HCT116 (cell line): ENCODE measurements around the gene PDE9A. TPM values are rescaled to one million over a fixed set of nuclear protein-coding genes. Genes with fewer than 3 reads are reported as not detected.

Experiments used
- ATAC-seq: fragments of 200-7000 bp; cut with Tn5 transposase; 2 replicates; pipeline ENCODE4 v1.9.1; 2020; ENCODE audit warnings: mild to moderate bottlenecking, moderate library complexity
- BruUV-seq: library from RNA; stranded (reverse); fragments of 400-500 nt; replicated peaks from 2 replicates; lab custom pipeline; 2021; lab: Mats Ljungman, UMichigan
- CTCF ChIA-PET: fragments of 300-600 bp; sonication (Branson Sonifier 250); formaldehyde crosslinking; loops from one replicate; lab custom pipeline; 2021; ENCODE audit warnings: antibody characterized with exemption; lab: Charles Lee
- POLR2A ChIA-PET: fragments of 300-600, 350-600 bp; sonication (Branson Sonifier 250); formaldehyde crosslinking; loops from one replicate; lab custom pipeline; 2021; ENCODE audit warnings: antibody characterized with exemption; lab: Charles Lee
- RAD21 ChIA-PET, 2 experiments: fragments of 300-600 bp; sonication (Branson Sonifier 250); formaldehyde crosslinking; loops; one replicate each; lab custom pipeline; 2023; ENCODE audit warnings: low total read pairs in 2 of 2; ENCODE audit not compliant: uncharacterized antibody in 2 of 2, unreplicated experiment in 2 of 2, low non-redundant PET in 1 of 2; lab: Charles Lee
- DNase-seq: peaks from one replicate; pipeline ENCODE4 v3.0.0-alpha.2; 2010; ENCODE audit warnings: low read depth, low spot score
- H2AFZ ChIP-seq: fragments of 200-600 bp; shearing (Covaris generic), sonication (generic); 2 replicates; pipeline ENCODE4 v1.6.1; 2017; ENCODE audit warnings: low read depth, mixed run types, mixed read lengths, antibody characterized with exemption, low read length; ENCODE audit not compliant: poor library complexity, severe bottlenecking
- H3K27ac ChIP-seq: 2 replicates; pipeline ENCODE4 v1.5.1; 2012; ENCODE audit warnings: low read depth, low read length
- H3K27me3 ChIP-seq: fragments of 200-600 bp; sonication (generic); 2 replicates; pipeline ENCODE4 v1.6.1; 2016; ENCODE audit warnings: mixed run types, low read length, mixed read lengths; ENCODE audit not compliant: insufficient read depth
- H3K36me3 ChIP-seq, 2 experiments: fragments of 200-500 bp in 1 of 2; fragments of 200-600 bp in 1 of 2; sonication (Bioruptor generic) in 1 of 2; sonication (generic) in 1 of 2; 2 replicates each; pipeline versions ENCODE4 v1.5.1 to v1.6.1; 2014 to 2016; ENCODE audit warnings: low read length in 2 of 2, inconsistent platforms in 1 of 2, mixed read lengths in 1 of 2, mixed run types in 1 of 2; ENCODE audit not compliant: insufficient read depth in 2 of 2, control insufficient read depth in 1 of 2
- H3K4me1 ChIP-seq, 2 experiments: fragments of 200-600 bp in 1 of 2; sonication (generic) in 1 of 2; 2 replicates each; pipeline versions ENCODE4 v1.5.1 to v1.6.1; 2012 to 2017; ENCODE audit warnings: low read length in 2 of 2, inconsistent platforms in 1 of 2, mild to moderate bottlenecking in 1 of 2, mixed read lengths in 1 of 2, mixed run types in 1 of 2, moderate library complexity in 1 of 2; ENCODE audit not compliant: insufficient read depth in 2 of 2, control insufficient read depth in 1 of 2
- H3K4me2 ChIP-seq: fragments of 200-600 bp; sonication (generic); 2 replicates; pipeline ENCODE4 v1.6.1; 2017; ENCODE audit warnings: mixed run types, low read length, mixed read lengths
- H3K4me3 ChIP-seq, 2 experiments: fragments of 200-600 bp in 1 of 2; sonication (generic) in 1 of 2; replicated peaks in 1 of 2; 2 replicates each; pipeline ENCODE4 v1.5.1; 2011 to 2016; ENCODE audit warnings: low read length in 2 of 2, control low read depth in 1 of 2, low read depth in 1 of 2, mild to moderate bottlenecking in 1 of 2, mixed read lengths in 1 of 2, mixed run types in 1 of 2
- H3K79me2 ChIP-seq: fragments of 200-600 bp; sonication (generic); 2 replicates; pipeline ENCODE4 v1.6.1; 2017; ENCODE audit warnings: mild to moderate bottlenecking, mixed run types, low read length, moderate library complexity, mixed read lengths; ENCODE audit not compliant: insufficient read depth
- H3K9ac ChIP-seq: fragments of 200-600 bp; sonication (generic); 2 replicates; pipeline ENCODE4 v1.6.1; 2016; ENCODE audit warnings: low read length, mixed read lengths
- H3K9me2 ChIP-seq: fragments of 200-600 bp; sonication (generic), shearing (Covaris generic); 2 replicates; pipeline ENCODE4 v1.6.1; 2017; ENCODE audit warnings: mixed run types, mild to moderate bottlenecking, moderate library complexity; ENCODE audit not compliant: insufficient read depth
- H3K9me3 ChIP-seq, 2 experiments: fragments of 200-500 bp in 1 of 2; fragments of 200-600 bp in 1 of 2; sonication (Bioruptor generic) in 1 of 2; sonication (generic) in 1 of 2; 2 replicates each; pipeline ENCODE4 v1.6.1; 2014 to 2017; ENCODE audit warnings: low read length in 2 of 2, mixed read lengths in 2 of 2, inconsistent platforms in 1 of 2, low read depth in 1 of 2, mild to moderate bottlenecking in 1 of 2, mixed run types in 1 of 2, moderate library complexity in 1 of 2; ENCODE audit not compliant: control insufficient read depth in 1 of 2, insufficient read depth in 1 of 2
- H4K20me1 ChIP-seq: fragments of 200-600 bp; sonication (generic), shearing (Covaris generic); 2 replicates; pipeline ENCODE4 v1.6.1; 2017; ENCODE audit warnings: mixed run types, mild to moderate bottlenecking, moderate library complexity; ENCODE audit not compliant: insufficient read depth
- ATF3 ChIP-seq: IDR thresholded peaks from 2 replicates; pipeline ENCODE4 v1.6.1; 2012
- CBX3 ChIP-seq: IDR thresholded peaks from 2 replicates; pipeline ENCODE4 v1.6.1; 2012; ENCODE audit warnings: low read depth
- CEBPB ChIP-seq: IDR thresholded peaks from 2 replicates; pipeline ENCODE4 v1.6.1; 2012; ENCODE audit warnings: low read depth
- CTCF ChIP-seq, 3 experiments: fragments of 200-600 bp in 1 of 3; sonication (generic) in 1 of 3; IDR thresholded peaks in 2 of 3; conservative IDR thresholded peaks in 1 of 3; 2 replicates each; pipeline ENCODE4 v1.5.1; 2012 to 2017; ENCODE audit warnings: low read depth in 2 of 3, low read length in 2 of 3, antibody characterized with exemption in 1 of 3, borderline replicate concordance in 1 of 3, control low read depth in 1 of 3, mild to moderate bottlenecking in 1 of 3, mixed read lengths in 1 of 3, mixed run types in 1 of 3, moderate library complexity in 1 of 3; ENCODE audit not compliant: insufficient read depth in 1 of 3
- EGR1 ChIP-seq: IDR thresholded peaks from 2 replicates; pipeline ENCODE4 v1.6.1; 2012; ENCODE audit warnings: low read depth
- ELF1 ChIP-seq: IDR thresholded peaks from 2 replicates; pipeline ENCODE4 v1.6.1; 2012; ENCODE audit warnings: low read depth, borderline replicate concordance
- FOSL1 ChIP-seq: IDR thresholded peaks from 2 replicates; pipeline ENCODE4 v1.6.1; 2012; ENCODE audit warnings: low read depth
- JUND ChIP-seq: IDR thresholded peaks from 2 replicates; pipeline ENCODE4 v1.6.1; 2012
- POLR2A ChIP-seq: IDR thresholded peaks from 2 replicates; pipeline ENCODE4 v1.7.0; 2011; ENCODE audit warnings: borderline replicate concordance; ENCODE audit not compliant: insufficient read depth, insufficient read length; ENCODE audit errors: extremely low read depth
- RAD21 ChIP-seq: IDR thresholded peaks from 2 replicates; pipeline ENCODE4 v1.6.1; 2012; ENCODE audit warnings: low read depth, mild to moderate bottlenecking
- SP1 ChIP-seq: IDR thresholded peaks from 2 replicates; pipeline ENCODE4 v1.6.1; 2012; ENCODE audit warnings: low read depth
- SRF ChIP-seq: IDR thresholded peaks from 2 replicates; pipeline ENCODE4 v1.6.1; 2012; ENCODE audit warnings: low read depth
- ZBTB33 ChIP-seq: IDR thresholded peaks from 2 replicates; pipeline ENCODE4 v1.6.1; 2011; ENCODE audit warnings: mild to moderate bottlenecking, low read length, moderate library complexity; ENCODE audit not compliant: insufficient replicate concordance; ENCODE audit errors: extremely low read depth
- ZFX ChIP-seq: fragments of 450-650 bp; IDR thresholded peaks from 2 replicates; pipeline ENCODE4 v1.6.1; 2017
- intact Hi-C: fragments of 100-400 bp; cut with micrococcal nuclease; formaldehyde crosslinking; loops from 2 replicates; pipeline ENCODE4 v1.10.0; 2022
- total RNA-seq: library from RNA; stranded (reverse); gene quantifications from one replicate; pipeline ENCODE4 v1.2.1, GENCODE V29; 2021; ENCODE audit not compliant: unreplicated experiment

The PDE9A gene
- total RNA-seq, 1 experiment from 2014 or later, result 31.4 TPM

- H3K9ac ChIP-seq, result no peak overlapping the region
- TF ChIP-seq RAD21, result no peak
- TF ChIP-seq ELF1, result no peak
- TF ChIP-seq SRF, result no peak
- no peak for TF ChIP-seq ZFX
- TF ChIP-seq CEBPB, result no peak
- no peak for TF ChIP-seq SP1
- TF ChIP-seq, all 23 proteins: peak for 0
- Histone ChIP-seq H2AFZ (no peak overlapping the region), H3K4me1 (no peaks in the 10 kb centered on the region), H3K4me3 (no peak overlapping the region), H3K79me2 (no peaks in the 10 kb centered on the region), H3K27ac (no peak overlapping the region), H3K36me3 (peaks cover 9 to 12% of the 10 kb centered on the region in 2 experiments), H3K9me2 (no peaks in the 10 kb centered on the region), H3K27me3 (no peaks in the 10 kb centered on the region), H4K20me1 (no peaks in the 10 kb centered on the region), H3K4me2 (no peak overlapping the region), H3K9me3 (no peaks in the 10 kb centered on the region)
- POLR2A ChIA-PET, result no interaction called here
- ATAC-seq (no peak), DNase-seq (no peak)
- RAD21 ChIA-PET, result no interaction called here
- CTCF ChIA-PET, result no interaction called here
- BruUV-seq, result no TSS peak
- intact Hi-C loops, result no loop called here
These were observed 116.6 kb downstream of the PDE9A start for GRCh38 chr21:42769820-42770716.

GRCh38 chr21:42770717-42771502 lies 117.5 kb downstream of the PDE9A start:
- BruUV-seq, result no TSS peak
- peaks cover 9 to 12% of the 10 kb centered on the region in 2 experiments for H3K36me3 ChIP-seq
- CTCF ChIA-PET, result no interaction called here
- no peak overlapping the region for H3K4me2 ChIP-seq
- ATAC-seq (no peak), DNase-seq (no peak)
- intact Hi-C loops, result no loop called here
- H3K27ac ChIP-seq, result no peak overlapping the region
- TF ChIP-seq EGR1, result no peak
- no peak for TF ChIP-seq POLR2A
- TF ChIP-seq ATF3, result no peak
- TF ChIP-seq CTCF (IDR thresholded peaks at IDR 0.05 in 2 of 3, conservative IDR thresholded peaks at IDR 0.05 in 1 of 3; ENCODE audit: borderline replicate concordance in 1 of 3, insufficient read depth in 1 of 3, low read depth in 2 of 3, low read length in 2 of 3), result no peak
- TF ChIP-seq CEBPB, result no peak
- TF ChIP-seq JUND, result no peak
- no peak for TF ChIP-seq ZBTB33
- no peak for TF ChIP-seq CBX3
- TF ChIP-seq RAD21, result no peak
- no peak for TF ChIP-seq FOSL1
- TF ChIP-seq SRF, result no peak
- TF ChIP-seq ZFX, result no peak
- TF ChIP-seq, all 23 proteins: peak for 0
- Histone ChIP-seq H2AFZ (no peak overlapping the region), H3K79me2 (no peaks in the 10 kb centered on the region), H3K4me1 (no peaks in the 10 kb centered on the region), H3K4me3 (no peak overlapping the region), H3K9ac (no peak overlapping the region), H3K9me2 (no peaks in the 10 kb centered on the region), H3K27me3 (no peaks in the 10 kb centered on the region), H4K20me1 (no peaks in the 10 kb centered on the region), H3K9me3 (no peaks in the 10 kb centered on the region)
- ChIA-PET POLR2A (no interaction called here), RAD21 (no interaction called here)
